ENCODE results near the gene SART3.

DNA sequence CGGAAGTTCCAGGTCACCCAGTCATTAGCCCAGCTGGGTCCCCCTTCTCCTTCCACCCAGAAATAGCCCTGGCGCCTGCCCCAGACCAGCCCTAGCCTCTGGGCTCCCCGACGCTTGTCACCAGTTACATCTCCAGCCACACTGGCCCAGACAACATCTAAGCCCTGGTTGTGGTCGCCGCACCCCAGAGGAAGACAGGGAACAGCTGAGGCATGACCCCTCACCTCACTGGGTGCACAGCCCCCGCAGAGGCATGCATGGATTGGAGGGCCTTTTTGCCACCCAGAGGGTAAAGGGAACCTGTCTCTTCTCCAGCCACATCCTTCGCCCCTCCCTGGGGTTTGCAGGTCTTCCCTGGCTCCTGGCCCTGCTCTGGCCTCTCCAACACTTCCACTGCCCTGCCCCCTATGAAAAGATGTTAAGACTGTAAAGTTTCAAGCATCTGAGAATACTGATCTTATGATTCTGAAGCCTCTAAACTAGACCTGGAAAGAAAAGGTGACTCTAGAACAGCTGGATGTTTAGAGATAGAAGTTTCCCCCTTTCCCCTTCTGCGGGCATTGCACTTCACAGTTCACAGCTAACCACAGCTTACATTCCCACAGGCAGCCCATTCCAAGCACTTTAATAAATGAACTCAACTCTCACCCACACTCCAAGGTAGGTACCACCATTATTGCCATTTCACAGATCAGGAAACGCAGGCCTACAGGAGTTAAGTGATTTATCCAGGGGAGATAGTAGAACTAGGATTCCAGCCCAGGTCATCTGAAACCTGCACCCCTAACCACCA lies 22.2 kb upstream of the SART3 start:
- no peak for TF ChIP-seq CTCF (IDR thresholded peaks at IDR 0.05 in 8 of 11, conservative IDR thresholded peaks at IDR 0.05 in 3 of 11)
- TF ChIP-seq POLR2AphosphoS5 (IDR thresholded peaks at IDR 0.05): no peak
